C4-2B (cell line): Measurements from ENCODE around the gene BPIFB6.

Experiments
- CTCF ChIP-seq: fragments of 450-650 bp; conservative IDR thresholded peaks from 2 replicates; pipeline ENCODE4 v1.5.1; 2017; ENCODE audit warnings: mild to moderate bottlenecking
- ZFX ChIP-seq: fragments of 450-650 bp; IDR thresholded peaks from 2 replicates; pipeline ENCODE4 v1.6.1; 2017

GRCh38 chr20:33054381-33054780 is 22.9 kb downstream of the BPIFB6 start:
- TF ChIP-seq CTCF (no peak), ZFX (no peak)
